ENCODE results near the gene NCK2.

NCK2 gene

GRCh38 chr2:105796791-105797190 is 52.1 kb downstream of the NCK2 start:
- no peak overlapping the region for H3K4me2 ChIP-seq (ENCODE audit: low read length)
- no peaks in the 10 kb centered on the region for H3K27me3 ChIP-seq (ENCODE audit: control insufficient read depth, insufficient read depth, low read length)
- H3K4me1 ChIP-seq, result peaks cover 8% of the 10 kb centered on the region
- H3K79me2 ChIP-seq, result peaks cover 34% of the 10 kb centered on the region
- H3K9me3 ChIP-seq (ENCODE audit: control insufficient read depth, low read length), result no peaks in the 10 kb centered on the region
- TF ChIP-seq CTCF (IDR thresholded peaks at IDR 0.05), result no peak
- no peaks in the 10 kb centered on the region for H3K36me3 ChIP-seq (ENCODE audit: control insufficient read depth, insufficient read depth, low read length)
- H2AFZ ChIP-seq, result no peak overlapping the region
- H3K4me3 ChIP-seq (ENCODE audit: low read depth, low read length), result no peak overlapping the region
- no peak overlapping the region for H3K9ac ChIP-seq
- H3K27ac ChIP-seq, result no peak overlapping the region

DNA sequence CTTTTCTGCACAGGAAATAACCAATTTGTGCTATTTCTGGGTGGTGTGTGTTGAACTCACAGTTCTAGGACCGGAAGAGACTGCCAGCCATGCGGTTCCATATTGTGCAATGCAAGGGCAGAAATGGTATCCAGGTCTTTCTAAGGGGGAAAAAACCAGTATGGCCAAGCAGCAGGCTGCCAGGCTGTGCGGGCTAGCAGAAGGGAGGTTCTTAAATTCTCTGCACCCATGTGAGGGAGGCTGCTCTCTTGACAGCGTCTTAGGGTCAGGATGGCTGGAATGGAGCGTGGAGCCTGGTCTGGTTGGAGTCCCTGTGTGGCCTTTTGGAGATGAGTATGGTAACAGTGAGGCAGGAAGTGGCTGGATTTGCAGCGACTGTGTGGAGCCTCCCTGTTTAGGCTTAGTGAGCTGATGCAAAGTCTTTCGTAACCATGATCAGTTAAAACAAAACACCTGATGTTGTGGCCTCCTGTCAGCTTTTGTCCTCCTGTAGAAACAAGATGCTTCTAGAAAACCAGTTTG is 52.6 kb downstream of the NCK2 start:
- H3K79me2 ChIP-seq, result peaks cover 30% of the 10 kb centered on the region
- no peak overlapping the region for H3K27ac ChIP-seq
- no peak overlapping the region for H2AFZ ChIP-seq
- no peak overlapping the region for H3K4me2 ChIP-seq (ENCODE audit: low read length)
- H3K4me1 ChIP-seq, result peaks cover 8% of the 10 kb centered on the region
- no peak overlapping the region for H3K9ac ChIP-seq
- TF ChIP-seq CTCF (IDR thresholded peaks at IDR 0.05), result no peak
- no peak overlapping the region for H3K4me3 ChIP-seq (ENCODE audit: low read depth, low read length)
- H3K9me3 ChIP-seq (ENCODE audit: control insufficient read depth, low read length), result no peaks in the 10 kb centered on the region
- no peaks in the 10 kb centered on the region for H3K27me3 ChIP-seq (ENCODE audit: control insufficient read depth, insufficient read depth, low read length)
- no peaks in the 10 kb centered on the region for H3K36me3 ChIP-seq (ENCODE audit: control insufficient read depth, insufficient read depth, low read length)

DNA sequence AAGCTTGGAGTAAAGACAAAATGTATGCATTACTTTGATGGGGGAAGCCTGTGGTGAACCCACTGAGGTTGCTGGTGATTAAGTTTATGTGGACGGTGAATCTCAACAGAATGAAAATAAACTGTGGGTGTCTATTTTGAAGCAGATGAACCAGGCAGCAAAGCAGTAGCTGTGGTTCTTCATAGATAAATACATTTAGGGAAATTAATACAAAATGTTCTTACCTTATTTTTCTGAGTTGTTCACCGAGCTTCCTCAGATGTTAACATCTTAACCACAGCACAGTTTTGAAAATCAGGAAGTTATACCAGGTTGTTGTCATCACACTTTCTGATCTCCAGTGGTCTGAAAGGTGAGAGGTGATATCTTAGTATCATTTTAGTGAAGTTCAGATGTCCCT is 53.9 kb downstream of the NCK2 start:
- Histone ChIP-seq H2AFZ (no peak overlapping the region), H3K27me3 (ENCODE audit: control insufficient read depth, insufficient read depth, low read length) (no peaks in the 10 kb centered on the region), H3K79me2 (peaks cover 26% of the 10 kb centered on the region), H3K9me3 (ENCODE audit: control insufficient read depth, low read length) (no peaks in the 10 kb centered on the region), H3K27ac (no peak overlapping the region), H3K9ac (no peak overlapping the region), H3K4me3 (ENCODE audit: low read depth, low read length) (no peak overlapping the region), H3K4me1 (peaks cover 8% of the 10 kb centered on the region), H3K36me3 (ENCODE audit: control insufficient read depth, insufficient read depth, low read length) (no peaks in the 10 kb centered on the region), H3K4me2 (ENCODE audit: low read length) (no peak overlapping the region)
- TF ChIP-seq CTCF (IDR thresholded peaks at IDR 0.05), result no peak

DNA sequence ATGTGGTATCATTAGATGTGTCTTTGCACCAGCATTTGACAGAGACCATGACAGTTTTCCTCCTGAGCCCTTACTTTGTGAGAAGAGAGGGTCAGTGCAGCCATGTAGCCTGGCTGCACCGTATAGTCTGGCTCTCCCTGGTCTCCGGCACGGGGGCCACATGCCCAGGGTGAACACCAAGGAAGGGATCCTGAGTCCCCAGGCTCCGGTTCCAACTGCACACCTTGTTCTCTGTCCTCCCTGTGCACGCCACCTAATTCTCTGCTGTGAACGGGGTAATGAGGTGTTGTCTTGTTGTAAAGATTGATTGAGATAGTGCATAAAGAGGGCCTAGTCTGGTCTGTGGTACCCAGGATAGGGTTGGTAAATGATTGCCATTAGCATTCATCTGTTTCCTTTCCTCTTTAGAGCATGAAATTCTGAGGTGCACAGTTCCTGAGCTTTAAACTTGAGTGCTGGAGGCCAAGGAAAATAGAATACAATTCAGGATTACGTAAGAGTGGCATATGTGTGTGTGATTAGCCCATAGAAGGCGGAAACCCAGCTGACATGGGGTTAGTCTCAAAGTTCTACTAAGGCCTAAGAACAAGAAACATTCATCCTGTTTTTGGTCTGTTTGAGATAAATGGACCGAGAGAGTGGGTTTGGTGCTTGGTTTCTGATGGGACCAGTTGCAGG is 55.5 kb downstream of the NCK2 start:
- Histone ChIP-seq H3K9me3 (ENCODE audit: control insufficient read depth, low read length) (no peaks in the 10 kb centered on the region), H2AFZ (no peak overlapping the region), H3K36me3 (ENCODE audit: control insufficient read depth, insufficient read depth, low read length) (no peaks in the 10 kb centered on the region), H3K4me2 (ENCODE audit: low read length) (no peak overlapping the region), H3K4me3 (ENCODE audit: low read depth, low read length) (no peak overlapping the region), H3K4me1 (peaks cover 11% of the 10 kb centered on the region), H3K27me3 (ENCODE audit: control insufficient read depth, insufficient read depth, low read length) (no peaks in the 10 kb centered on the region), H3K9ac (no peak overlapping the region), H3K79me2 (peaks cover 26% of the 10 kb centered on the region), H3K27ac (peak overlapping the region; percentile 6)
- TF ChIP-seq CTCF (IDR thresholded peaks at IDR 0.05), result no peak
